ENCODE measurements around the gene PPP1R3F.

The PPP1R3F gene

GRCh38 chrX:49247916-49248811, 21.4 kb upstream of the PPP1R3F start:
- no peak for DNase-seq (ENCODE audit: low read depth, low spot score)
- no peak overlapping the region for H3K27ac ChIP-seq

GRCh38 chrX:49249071-49249470, 20.5 kb upstream of the PPP1R3F start:
- H3K27ac ChIP-seq = no peak overlapping the region

GRCh38 chrX:49249616-49250015, 20.0 kb upstream of the PPP1R3F start:
- no peak for DNase-seq (ENCODE audit: low read depth, low spot score)
- H3K27ac ChIP-seq = no peak overlapping the region

More at GRCh38 chrX:49249071-49249470, 20.5 kb upstream of the PPP1R3F start:
- DNase-seq (ENCODE audit: low read depth, low spot score) = no peak

GRCh38 chrX:49250066-49250465, 19.5 kb upstream of the PPP1R3F start:
- DNase-seq (ENCODE audit: low read depth, low spot score) = no peak
- no peak overlapping the region for H3K27ac ChIP-seq

GRCh38 chrX:49250578-49250977, 19.0 kb upstream of the PPP1R3F start:
- H3K27ac ChIP-seq = no peak overlapping the region
- DNase-seq (ENCODE audit: low read depth, low spot score) = no peak

- no peak overlapping the region for H3K27ac ChIP-seq
- no peak for DNase-seq (ENCODE audit: low read depth, low spot score)
Observed at GRCh38 chrX:49251325-49251724, 18.3 kb upstream of the PPP1R3F start.

- DNase-seq (ENCODE audit: low read depth, low spot score) = no peak
- no peak overlapping the region for H3K27ac ChIP-seq
Observed at GRCh38 chrX:49254639-49255038, 15.0 kb upstream of the PPP1R3F start.

GRCh38 chrX:49256268-49256995, 13.2 kb upstream of the PPP1R3F start:
- no peak overlapping the region for H3K27ac ChIP-seq
- no peak for DNase-seq (ENCODE audit: low read depth, low spot score)

- DNase-seq (ENCODE audit: low read depth, low spot score) = no peak
- no peak overlapping the region for H3K27ac ChIP-seq
Observed at GRCh38 chrX:49257074-49257790, 12.4 kb upstream of the PPP1R3F start.

GRCh38 chrX:49257846-49258748, 11.5 kb upstream of the PPP1R3F start:
- DNase-seq (ENCODE audit: low read depth, low spot score) = no peak

GRCh38 chrX:49258749-49259124, 10.9 kb upstream of the PPP1R3F start:
- no peak for DNase-seq (ENCODE audit: low read depth, low spot score)
- H3K27ac ChIP-seq = no peak overlapping the region

More at GRCh38 chrX:49257846-49258748, 11.5 kb upstream of the PPP1R3F start:
- H3K27ac ChIP-seq = no peak overlapping the region

GRCh38 chrX:49260221-49260985, 9.2 kb upstream of the PPP1R3F start:
- no peak overlapping the region for H3K27ac ChIP-seq
- DNase-seq (ENCODE audit: low read depth, low spot score) = no peak

- H3K27ac ChIP-seq = no peak overlapping the region
- DNase-seq (ENCODE audit: low read depth, low spot score) = no peak
Observed at GRCh38 chrX:49262603-49263002, 7.0 kb upstream of the PPP1R3F start.

GRCh38 chrX:49263631-49264030, 6.0 kb upstream of the PPP1R3F start:
- DNase-seq (ENCODE audit: low read depth, low spot score) = no peak
- H3K27ac ChIP-seq = no peak overlapping the region

GRCh38 chrX:49264460-49264859, 5.1 kb upstream of the PPP1R3F start, which contains the start of gene FOXP3:
FOXP3 (minus strand) TSS chrX:49264710; CDS start chrX:49258505, 6,205 bp downstream.
- DNase-seq (ENCODE audit: low read depth, low spot score) = no peak
- H3K27ac ChIP-seq = no peak within 1 kb of the TSS

GRCh38 chrX:49266523-49267445, 2.8 kb upstream of the PPP1R3F start:
- no peak for DNase-seq (ENCODE audit: low read depth, low spot score)
- H3K27ac ChIP-seq = no peak overlapping the region

- DNase-seq (ENCODE audit: low read depth, low spot score) = no peak
- peak overlapping the region; percentile 85 for H3K27ac ChIP-seq
Observed at GRCh38 chrX:49268702-49269009, 937 bp upstream of the PPP1R3F start.

Data from epithelial cell of prostate (primary cell).